GM18858 (cell line): ENCODE results near the gene OR4K15.
"Not testable (repeated sequence)": the region's sequence is repeated elsewhere in the genome, so short reads cannot be mapped to it uniquely, and the experiment has no call there.

ENCODE experiments used
- ATAC-seq: cut with Tn5 transposase; IDR thresholded peaks from one replicate; pipeline ENCODE4 v1.9.1; 2021; ENCODE audit not compliant: unreplicated experiment

OR4K15 gene

DNA sequence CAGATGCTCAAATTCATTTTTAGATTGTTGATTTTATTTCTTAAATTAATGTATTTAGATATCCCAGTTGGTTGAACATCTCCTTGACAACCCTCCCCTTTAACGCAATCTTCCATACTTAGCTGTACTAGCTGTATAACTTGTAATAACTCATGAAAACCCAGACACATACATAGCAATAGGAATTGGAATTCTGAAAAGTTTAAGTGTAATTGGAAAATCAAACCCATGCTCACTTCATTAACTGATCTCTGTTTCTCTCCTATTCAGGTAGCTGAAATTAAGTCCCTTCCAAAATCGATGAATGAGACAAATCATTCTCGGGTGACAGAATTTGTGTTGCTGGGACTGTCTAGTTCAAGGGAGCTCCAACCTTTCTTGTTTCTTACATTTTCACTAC, at the start of gene OR4K15:
Gene OR4K15 (plus strand): TSS at position 301 of the 400 bp plus-strand sequence. CDS start 0 bp downstream, at position 301.
- ATAC-seq: no peak

- ATAC-seq: no peak
Observed at GRCh38 chr14:19930617-19931016, 44.8 kb upstream of the OR4K15 start, which contains the start of gene OR4K1. Gene OR4K1, plus strand, starts transcription at chr14:19930917. Its CDS starts 4,750 bp downstream, at chr14:19935667.

GRCh38 chr14:19941668-19942067, 33.7 kb upstream of the OR4K15 start:
- ATAC-seq: no peak

GRCh38 chr14:19947413-19948090, 27.8 kb upstream of the OR4K15 start:
- ATAC-seq: no peak

DNA sequence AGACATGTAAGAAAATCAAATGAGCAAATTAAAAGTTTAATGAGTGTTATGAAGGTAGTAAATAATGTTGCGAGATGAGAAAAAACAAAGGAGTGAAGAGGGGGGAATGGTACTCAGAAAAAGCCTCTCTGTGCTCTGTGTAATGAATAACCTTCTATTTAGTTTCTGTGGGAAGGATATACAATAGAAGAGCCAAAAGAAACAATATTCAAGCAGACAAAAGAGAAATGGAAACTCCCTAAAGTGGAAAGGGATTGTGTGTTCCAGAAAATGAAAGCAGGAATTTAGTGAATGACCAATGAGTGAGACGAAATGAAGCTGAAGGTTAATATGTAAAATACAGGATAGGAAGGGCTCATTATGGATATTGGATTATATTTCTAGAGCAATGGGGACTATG, 26.2 kb upstream of the OR4K15 start:
- no peak for ATAC-seq

GRCh38 chr14:19969735-19970134, 5.7 kb upstream of the OR4K15 start:
- not testable (repeated sequence) for ATAC-seq

DNA sequence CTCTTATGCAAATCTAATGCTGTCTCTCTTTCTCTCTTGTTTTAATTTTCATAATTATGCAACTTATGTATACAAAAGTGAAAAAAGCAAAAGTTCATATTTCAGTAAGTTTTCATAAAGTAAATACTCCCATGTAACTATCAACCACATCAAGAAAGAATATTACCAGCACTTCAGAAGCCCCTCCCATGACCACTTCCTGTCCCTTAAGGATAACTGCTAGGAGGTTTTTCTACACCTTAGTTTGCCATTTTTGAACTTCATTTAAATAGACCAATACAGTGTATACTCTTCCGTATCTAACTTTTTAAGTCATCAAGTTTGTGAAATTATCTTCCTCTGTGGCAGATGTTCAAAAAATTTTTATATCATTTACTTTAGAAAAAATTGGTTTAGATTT, 547 bp upstream of the OR4K15 start:
- ATAC-seq: no peak

DNA sequence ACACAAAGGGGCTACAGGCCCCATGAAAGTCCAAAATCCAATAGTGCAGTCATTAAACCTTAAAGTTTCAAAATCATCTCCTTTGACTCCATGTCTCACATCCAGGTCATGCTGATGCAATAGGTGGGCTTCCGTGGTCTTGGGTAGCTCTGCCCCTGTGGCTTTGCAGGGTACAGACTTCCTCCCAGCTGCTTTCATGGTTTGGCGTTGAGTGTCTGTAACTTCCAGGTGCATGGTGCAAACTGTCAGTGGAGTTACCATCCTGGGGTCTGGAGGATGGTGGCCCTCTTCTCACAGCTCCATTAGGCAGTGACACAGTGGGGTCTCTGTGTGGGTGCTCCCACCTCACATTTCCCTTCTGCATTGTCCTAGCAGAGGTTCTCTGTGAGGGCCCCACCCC, 18.0 kb downstream of the OR4K15 start:
- ATAC-seq: no peak

DNA sequence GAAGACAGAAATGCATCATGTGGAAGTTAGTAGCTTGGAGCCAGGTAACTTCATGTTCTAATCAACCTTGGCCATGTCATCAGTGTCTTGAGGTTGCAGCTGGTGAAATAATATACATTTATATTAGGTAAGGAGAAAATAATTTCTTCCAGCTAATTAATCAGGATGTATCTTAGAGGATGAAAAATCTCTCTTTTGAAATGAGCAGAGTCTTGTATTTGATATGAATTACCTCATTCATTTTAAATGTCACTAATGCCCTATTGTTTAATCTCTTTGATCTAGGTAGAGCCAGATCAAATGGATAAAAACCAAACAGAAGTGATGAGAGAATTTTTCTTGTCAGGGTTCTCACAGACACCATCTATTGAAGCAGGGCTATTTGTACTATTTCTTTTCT, 26.5 kb downstream of the OR4K15 start, which contains the start of gene OR4Q2:
Gene OR4Q2 (plus strand): TSS at position 301 of the 400 bp plus-strand sequence.
- no peak for ATAC-seq

- ATAC-seq: no peak
Observed at GRCh38 chr14:20002319-20002718, 26.9 kb downstream of the OR4K15 start.

- ATAC-seq: no peak
Observed at GRCh38 chr14:20008156-20008555, 32.8 kb downstream of the OR4K15 start.

DNA sequence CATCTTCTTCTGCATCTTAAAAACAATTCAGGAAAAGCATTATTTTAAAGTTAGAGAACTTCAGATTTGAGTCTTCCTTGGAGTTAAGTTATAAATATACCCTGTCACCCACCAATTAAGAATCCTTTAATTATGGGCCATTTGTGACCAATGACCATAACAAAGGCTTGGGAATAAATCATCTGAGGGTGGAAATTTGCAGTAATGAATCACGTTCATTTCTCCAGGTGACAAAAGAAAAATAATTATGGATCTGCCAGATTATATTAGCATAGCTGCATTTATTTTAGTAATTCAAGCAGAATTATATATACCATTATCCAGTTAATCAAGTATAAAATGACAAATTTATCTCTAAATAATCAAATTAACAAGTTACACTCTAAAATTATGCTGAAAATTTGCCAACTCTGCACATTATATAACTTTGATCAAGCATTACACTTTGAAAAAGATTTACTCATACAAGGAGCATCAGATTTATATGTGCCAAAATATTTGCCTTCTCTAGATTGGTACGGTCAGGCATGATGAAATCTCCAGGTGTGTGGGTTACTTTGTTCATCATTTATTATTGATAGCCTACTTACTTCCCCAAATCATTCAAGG, 44.0 kb downstream of the OR4K15 start, which contains the start of gene OR4K14:
Gene OR4K14 (minus strand): TSS at position 51 of the 609 bp plus-strand sequence. CDS start 4,114 bp downstream, outside the sequence.
- ATAC-seq: no peak
